ENCODE results near the gene SMIM8.
"Not testable (repeated sequence)": the region's sequence is repeated elsewhere in the genome, so short reads cannot be mapped to it uniquely, and the experiment has no call there.

SMIM8 gene

DNA sequence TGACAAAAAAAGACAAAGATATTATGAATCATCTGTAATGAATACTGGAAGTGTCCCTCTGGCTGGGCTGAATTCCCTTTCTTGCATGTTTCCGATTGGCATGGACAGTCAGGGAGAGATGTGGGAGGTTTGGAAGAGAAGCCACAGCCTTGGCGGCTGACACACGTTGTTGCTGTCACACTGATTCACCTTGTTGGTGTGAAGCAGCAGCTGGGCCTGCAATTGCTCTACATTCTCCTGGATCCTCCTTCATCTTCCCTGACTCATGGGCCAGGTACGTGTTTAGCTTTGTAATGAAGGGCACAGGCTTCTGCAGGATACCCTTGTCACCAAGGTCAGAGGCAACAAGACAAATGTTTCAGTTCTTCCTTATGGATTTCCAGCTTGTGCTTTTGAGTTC lies 13.4 kb upstream of the SMIM8 start:
- no peak overlapping the region for H3K4me3 ChIP-seq (ENCODE audit: low read depth, low read length)
- TF ChIP-seq, protein P1, sequence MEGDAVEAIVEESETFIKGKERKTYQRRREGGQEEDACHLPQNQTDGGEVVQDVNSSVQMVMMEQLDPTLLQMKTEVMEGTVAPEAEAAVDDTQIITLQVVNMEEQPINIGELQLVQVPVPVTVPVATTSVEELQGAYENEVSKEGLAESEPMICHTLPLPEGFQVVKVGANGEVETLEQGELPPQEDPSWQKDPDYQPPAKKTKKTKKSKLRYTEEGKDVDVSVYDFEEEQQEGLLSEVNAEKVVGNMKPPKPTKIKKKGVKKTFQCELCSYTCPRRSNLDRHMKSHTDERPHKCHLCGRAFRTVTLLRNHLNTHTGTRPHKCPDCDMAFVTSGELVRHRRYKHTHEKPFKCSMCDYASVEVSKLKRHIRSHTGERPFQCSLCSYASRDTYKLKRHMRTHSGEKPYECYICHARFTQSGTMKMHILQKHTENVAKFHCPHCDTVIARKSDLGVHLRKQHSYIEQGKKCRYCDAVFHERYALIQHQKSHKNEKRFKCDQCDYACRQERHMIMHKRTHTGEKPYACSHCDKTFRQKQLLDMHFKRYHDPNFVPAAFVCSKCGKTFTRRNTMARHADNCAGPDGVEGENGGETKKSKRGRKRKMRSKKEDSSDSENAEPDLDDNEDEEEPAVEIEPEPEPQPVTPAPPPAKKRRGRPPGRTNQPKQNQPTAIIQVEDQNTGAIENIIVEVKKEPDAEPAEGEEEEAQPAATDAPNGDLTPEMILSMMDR (IDR thresholded peaks at IDR 0.05; ENCODE audit: borderline replicate concordance, insufficient read depth, low read depth, low read length) = no peak

DNA sequence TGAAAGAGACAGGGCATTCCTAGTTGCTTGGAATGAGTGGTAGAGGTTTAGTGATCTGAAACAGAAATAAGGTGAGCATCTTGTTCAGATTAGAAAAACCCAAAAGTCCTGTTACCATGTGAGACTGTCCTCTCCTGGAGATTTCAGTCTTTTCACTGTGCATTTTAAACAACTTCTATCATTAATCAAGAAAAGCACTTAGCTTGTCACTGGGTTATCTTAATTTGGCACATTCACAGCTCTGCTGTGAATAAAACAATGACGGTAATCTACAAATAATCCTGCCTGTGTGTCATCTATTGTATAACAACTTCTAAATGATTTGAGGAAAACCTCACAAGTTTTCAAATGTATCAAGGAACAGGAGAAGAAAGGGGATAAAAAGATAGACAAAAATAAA lies 9.5 kb upstream of the SMIM8 start:
- TF ChIP-seq, protein P1 (IDR thresholded peaks at IDR 0.05; ENCODE audit: borderline replicate concordance, insufficient read depth, low read depth, low read length) = no peak
- no peak overlapping the region for H3K4me3 ChIP-seq (ENCODE audit: low read depth, low read length)

DNA sequence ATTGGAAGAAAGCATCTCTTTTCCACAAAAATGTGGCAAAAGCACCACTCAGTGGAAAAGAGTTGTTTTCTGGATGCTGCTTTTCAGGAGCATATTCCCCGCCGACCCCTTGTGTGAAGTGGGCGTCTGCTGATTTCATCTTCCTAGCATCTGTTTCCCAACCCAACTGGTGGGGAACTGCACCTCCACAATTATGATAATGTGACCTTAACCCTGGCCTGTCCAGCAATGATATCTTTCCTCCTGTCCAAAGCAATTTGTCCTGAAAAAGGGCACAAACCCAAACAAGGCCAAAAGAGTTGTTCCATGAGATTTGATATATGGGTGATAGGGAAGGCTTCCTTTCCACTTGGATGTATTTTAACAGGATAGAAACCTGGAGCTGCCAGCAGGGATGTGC lies 7.3 kb upstream of the SMIM8 start:
- TF ChIP-seq, protein P1 (IDR thresholded peaks at IDR 0.05; ENCODE audit: borderline replicate concordance, insufficient read depth, low read depth, low read length) = no peak
- no peak overlapping the region for H3K4me3 ChIP-seq (ENCODE audit: low read depth, low read length)

DNA sequence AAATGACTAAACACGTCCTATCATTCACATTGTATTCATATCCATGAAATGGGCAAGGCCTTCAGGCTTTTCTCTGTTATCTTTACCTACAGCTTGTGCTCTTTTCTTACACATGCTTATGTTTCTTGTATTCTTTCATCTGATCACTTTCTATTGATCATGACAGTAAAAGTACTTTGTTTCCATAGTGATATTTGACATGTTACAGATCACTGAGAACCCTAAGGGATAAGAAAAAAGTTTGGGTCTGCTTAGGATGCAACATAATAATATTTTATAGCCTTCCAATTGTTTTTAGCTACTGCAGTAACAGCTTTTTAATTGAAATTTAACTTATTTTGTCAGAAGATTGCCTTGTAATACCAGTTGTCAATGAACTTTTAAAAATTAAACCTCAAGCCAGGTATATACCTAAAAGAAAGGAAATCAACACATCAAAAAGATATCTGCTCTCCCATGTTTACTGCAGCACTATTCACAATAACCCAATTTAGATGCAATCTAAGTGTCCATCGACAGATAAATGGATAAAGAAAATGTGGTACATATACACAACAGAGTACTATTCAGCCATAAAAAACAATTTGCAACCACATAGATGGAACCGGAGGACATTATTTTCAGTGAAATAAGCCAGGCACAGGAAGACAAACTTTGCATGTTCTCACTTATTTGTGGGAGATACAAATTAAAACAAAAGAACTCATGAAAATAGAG lies 3.0 kb upstream of the SMIM8 start:
- TF ChIP-seq, protein P1 (IDR thresholded peaks at IDR 0.05; ENCODE audit: borderline replicate concordance, insufficient read depth, low read depth, low read length) = no peak
- H3K4me3 ChIP-seq (ENCODE audit: low read depth, low read length) = no peak overlapping the region

DNA sequence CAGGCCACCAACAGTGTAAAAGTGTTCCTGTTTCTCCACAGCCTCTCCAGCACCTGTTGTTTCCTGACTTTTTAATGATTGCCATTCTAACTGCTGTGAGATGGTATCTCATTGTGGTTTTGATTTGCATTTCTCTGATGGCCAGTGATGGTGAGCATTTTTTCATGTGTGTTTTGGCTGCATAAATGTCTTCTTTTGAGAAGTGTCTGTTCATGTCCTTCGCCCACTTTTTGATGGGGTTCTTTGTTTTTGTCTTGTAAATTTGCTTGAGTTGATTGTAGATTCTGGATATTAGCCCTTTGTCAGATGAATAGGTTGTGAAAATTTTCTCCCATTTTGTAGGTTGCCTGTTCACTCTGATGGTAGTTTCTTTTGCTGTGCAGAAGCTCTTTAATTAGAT lies 1.5 kb downstream of the SMIM8 start:
- not testable (repeated sequence) for H3K4me3 ChIP-seq (ENCODE audit: low read depth, low read length)

DNA sequence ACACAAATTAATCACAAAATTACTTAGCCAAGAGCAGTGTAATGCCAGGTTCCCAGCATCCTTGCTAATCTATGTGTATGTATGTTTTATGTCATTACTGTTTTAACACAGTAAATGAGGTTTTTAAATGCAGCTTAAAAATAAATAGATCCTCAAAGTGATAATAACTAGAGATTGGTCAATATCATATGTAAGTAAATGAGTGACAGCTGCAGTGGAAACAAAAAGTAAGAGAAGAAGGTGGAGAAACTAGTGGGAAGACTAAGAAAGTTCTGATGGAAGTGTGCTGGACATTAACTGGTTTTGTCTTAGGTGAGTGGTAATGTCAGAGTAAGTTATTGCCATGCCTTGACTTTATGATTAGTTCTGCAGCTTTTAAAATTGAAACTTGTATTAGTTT lies 8.6 kb downstream of the SMIM8 start:
- H3K4me3 ChIP-seq (ENCODE audit: low read depth, low read length) = no peak overlapping the region
- TF ChIP-seq, protein P1 (IDR thresholded peaks at IDR 0.05; ENCODE audit: borderline replicate concordance, insufficient read depth, low read depth, low read length) = no peak

DNA sequence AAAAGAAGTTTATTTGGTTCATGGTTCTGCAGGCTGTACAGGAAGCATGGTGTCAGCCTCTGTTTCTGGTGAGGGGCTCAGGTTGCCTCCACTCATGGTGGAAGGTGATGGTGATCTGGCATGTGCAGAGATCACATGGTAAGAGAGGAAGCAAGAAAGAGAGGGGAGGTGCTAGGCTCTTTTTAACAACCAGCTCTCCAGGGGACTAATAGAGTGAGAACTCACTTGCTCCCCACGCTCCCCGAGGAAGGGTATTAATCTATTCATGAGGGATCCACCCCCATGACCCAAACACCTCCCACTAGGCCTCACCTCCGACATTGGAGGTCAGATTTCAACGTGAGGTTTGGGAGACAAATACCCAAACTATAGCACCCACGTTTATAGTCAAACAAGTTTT lies 10.6 kb downstream of the SMIM8 start:
- no peak overlapping the region for H3K4me3 ChIP-seq (ENCODE audit: low read depth, low read length)
- TF ChIP-seq, protein P1 (IDR thresholded peaks at IDR 0.05; ENCODE audit: borderline replicate concordance, insufficient read depth, low read depth, low read length) = no peak

Data from GM12875 (cell line).